ENCODE measurements around the gene C11orf52. TPM values are rescaled to one million over a fixed set of nuclear protein-coding genes. Genes with fewer than 3 reads are reported as not detected.
A peak's percentile ranks its signal among the peaks of the same experiment; 100 is the strongest.

Gene C11orf52
- total and polyA plus RNA-seq, 2 of the 13 experiments (the other 11 are each of a cell fraction or from before 2014, with no cell fraction given), result 7.4 to 11.0 TPM

DNA sequence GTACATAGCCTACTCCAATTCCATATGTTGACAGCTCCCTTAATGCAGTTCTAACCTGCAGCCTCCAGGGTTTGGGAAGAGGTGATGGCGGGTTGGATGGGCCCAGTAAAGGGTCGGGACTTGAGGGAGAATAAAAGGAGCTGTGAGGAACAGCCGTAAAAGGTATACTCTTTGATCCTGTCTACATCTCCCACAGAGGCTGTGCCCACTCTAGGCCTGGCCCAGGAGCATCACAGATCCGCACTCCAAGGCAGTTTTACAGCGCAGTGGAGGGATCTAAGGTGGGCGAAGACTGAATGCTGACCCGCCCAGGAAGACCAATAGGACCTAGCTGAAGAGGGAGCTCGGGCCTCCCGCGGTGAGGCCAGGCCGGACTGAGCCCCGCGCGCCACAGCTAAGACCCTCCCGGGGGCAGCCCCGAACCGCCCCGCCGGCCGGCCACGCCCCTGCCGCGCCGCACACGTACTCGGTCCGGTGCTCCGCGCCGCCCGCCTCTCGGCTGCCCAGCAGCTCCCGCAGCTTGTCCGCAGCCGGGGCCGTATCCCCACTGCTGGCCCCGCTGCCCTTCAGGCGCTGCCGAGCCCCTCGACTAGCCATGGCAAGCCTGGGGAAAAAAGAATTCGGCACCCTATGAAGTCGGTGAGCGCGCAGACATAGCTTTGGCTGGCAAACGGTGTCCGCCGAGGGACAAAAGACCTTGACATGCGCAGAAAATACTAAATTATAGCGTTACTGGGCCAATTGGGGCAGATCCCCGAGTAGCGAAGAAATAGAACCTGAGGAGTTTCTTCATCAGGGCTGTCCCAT, 47.6 kb upstream of the C11orf52 start, which contains the start of gene ALG9 (continued):
- TF ChIP-seq, protein P1, sequence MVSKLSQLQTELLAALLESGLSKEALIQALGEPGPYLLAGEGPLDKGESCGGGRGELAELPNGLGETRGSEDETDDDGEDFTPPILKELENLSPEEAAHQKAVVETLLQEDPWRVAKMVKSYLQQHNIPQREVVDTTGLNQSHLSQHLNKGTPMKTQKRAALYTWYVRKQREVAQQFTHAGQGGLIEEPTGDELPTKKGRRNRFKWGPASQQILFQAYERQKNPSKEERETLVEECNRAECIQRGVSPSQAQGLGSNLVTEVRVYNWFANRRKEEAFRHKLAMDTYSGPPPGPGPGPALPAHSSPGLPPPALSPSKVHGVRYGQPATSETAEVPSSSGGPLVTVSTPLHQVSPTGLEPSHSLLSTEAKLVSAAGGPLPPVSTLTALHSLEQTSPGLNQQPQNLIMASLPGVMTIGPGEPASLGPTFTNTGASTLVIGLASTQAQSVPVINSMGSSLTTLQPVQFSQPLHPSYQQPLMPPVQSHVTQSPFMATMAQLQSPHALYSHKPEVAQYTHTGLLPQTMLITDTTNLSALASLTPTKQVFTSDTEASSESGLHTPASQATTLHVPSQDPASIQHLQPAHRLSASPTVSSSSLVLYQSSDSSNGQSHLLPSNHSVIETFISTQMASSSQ (IDR thresholded peaks at IDR 0.05; ENCODE audit: low read depth), result no peak
- TF ChIP-seq, protein P1 (CRISPR knock-in tag; IDR thresholded peaks at IDR 0.05; ENCODE audit: borderline replicate concordance), result 0 out of 2 replicates have a peak, but pooled peaks have one; percentile 25
- TF ChIP-seq NFRKB (IDR thresholded peaks at IDR 0.05), result no peak
- peak; percentile 78 for TF ChIP-seq KAT8 (CRISPR knock-in tag; IDR thresholded peaks at IDR 0.05)
- TF ChIP-seq ATF7 (IDR thresholded peaks at IDR 0.05), result no peak
- TF ChIP-seq ATF7 (CRISPR knock-in tag; IDR thresholded peaks at IDR 0.05), result no peak
- TF ChIP-seq, protein P2, sequence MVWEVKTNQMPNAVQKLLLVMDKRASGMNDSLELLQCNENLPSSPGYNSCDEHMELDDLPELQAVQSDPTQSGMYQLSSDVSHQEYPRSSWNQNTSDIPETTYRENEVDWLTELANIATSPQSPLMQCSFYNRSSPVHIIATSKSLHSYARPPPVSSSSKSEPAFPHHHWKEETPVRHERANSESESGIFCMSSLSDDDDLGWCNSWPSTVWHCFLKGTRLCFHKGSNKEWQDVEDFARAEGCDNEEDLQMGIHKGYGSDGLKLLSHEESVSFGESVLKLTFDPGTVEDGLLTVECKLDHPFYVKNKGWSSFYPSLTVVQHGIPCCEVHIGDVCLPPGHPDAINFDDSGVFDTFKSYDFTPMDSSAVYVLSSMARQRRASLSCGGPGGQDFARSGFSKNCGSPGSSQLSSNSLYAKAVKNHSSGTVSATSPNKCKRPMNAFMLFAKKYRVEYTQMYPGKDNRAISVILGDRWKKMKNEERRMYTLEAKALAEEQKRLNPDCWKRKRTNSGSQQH (CRISPR knock-in tag; IDR thresholded peaks at IDR 0.05; ENCODE audit: low read depth), result no peak
- TF ChIP-seq TCF7L2 (IDR thresholded peaks at IDR 0.05; ENCODE audit: low read depth, low read length), result no peak
- TF ChIP-seq, protein P3, sequence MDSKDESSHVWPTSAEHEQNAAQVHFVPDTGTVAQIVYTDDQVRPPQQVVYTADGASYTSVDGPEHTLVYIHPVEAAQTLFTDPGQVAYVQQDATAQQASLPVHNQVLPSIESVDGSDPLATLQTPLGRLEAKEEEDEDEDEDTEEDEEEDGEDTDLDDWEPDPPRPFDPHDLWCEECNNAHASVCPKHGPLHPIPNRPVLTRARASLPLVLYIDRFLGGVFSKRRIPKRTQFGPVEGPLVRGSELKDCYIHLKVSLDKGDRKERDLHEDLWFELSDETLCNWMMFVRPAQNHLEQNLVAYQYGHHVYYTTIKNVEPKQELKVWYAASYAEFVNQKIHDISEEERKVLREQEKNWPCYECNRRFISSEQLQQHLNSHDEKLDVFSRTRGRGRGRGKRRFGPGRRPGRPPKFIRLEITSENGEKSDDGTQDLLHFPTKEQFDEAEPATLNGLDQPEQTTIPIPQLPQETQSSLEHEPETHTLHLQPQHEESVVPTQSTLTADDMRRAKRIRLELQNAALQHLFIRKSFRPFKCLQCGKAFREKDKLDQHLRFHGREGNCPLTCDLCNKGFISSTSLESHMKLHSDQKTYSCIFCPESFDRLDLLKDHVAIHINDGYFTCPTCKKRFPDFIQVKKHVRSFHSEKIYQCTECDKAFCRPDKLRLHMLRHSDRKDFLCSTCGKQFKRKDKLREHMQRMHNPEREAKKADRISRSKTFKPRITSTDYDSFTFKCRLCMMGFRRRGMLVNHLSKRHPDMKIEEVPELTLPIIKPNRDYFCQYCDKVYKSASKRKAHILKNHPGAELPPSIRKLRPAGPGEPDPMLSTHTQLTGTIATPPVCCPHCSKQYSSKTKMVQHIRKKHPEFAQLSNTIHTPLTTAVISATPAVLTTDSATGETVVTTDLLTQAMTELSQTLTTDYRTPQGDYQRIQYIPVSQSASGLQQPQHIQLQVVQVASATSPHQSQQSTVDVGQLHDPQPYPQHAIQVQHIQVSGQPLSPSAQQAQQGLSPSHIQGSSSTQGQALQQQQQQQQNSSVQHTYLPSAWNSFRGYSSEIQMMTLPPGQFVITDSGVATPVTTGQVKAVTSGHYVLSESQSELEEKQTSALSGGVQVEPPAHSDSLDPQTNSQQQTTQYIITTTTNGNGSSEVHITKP (CRISPR knock-in tag; IDR thresholded peaks at IDR 0.05; ENCODE audit: low read depth), result no peak
- TF ChIP-seq, protein P4, sequence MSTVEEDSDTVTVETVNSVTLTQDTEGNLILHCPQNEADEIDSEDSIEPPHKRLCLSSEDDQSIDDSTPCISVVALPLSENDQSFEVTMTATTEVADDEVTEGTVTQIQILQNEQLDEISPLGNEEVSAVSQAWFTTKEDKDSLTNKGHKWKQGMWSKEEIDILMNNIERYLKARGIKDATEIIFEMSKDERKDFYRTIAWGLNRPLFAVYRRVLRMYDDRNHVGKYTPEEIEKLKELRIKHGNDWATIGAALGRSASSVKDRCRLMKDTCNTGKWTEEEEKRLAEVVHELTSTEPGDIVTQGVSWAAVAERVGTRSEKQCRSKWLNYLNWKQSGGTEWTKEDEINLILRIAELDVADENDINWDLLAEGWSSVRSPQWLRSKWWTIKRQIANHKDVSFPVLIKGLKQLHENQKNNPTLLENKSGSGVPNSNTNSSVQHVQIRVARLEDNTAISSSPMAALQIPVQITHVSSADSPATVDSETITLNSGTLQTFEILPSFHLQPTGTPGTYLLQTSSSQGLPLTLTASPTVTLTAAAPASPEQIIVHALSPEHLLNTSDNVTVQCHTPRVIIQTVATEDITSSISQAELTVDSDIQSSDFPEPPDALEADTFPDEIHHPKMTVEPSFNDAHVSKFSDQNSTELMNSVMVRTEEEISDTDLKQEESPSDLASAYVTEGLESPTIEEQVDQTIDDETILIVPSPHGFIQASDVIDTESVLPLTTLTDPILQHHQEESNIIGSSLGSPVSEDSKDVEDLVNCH (CRISPR knock-in tag; IDR thresholded peaks at IDR 0.05), result no peak
- TF ChIP-seq, protein P5, sequence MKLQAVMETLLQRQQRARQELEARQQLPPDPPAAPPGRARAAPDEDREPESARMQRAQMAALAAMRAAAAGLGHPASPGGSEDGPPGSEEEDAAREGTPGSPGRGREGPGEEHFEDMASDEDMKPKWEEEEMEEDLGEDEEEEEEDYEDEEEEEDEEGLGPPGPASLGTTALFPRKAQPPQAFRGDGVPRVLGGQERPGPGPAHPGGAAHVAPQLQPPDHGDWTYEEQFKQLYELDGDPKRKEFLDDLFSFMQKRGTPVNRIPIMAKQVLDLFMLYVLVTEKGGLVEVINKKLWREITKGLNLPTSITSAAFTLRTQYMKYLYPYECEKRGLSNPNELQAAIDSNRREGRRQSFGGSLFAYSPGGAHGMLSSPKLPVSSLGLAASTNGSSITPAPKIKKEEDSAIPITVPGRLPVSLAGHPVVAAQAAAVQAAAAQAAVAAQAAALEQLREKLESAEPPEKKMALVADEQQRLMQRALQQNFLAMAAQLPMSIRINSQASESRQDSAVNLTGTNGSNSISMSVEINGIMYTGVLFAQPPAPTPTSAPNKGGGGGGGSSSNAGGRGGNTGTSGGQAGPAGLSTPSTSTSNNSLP (IDR thresholded peaks at IDR 0.05; ENCODE audit: low read depth, low read length), result 0 out of 2 replicates have a peak, but pooled peaks have one; percentile 10
- TF ChIP-seq SKI (IDR thresholded peaks at IDR 0.05; ENCODE audit: partially characterized antibody), result peak; percentile 70
- peak; percentile 78; the same call in 1 of the 2 replicates for TF ChIP-seq IRX3 (CRISPR knock-in tag; IDR thresholded peaks at IDR 0.05; ENCODE audit: borderline replicate concordance, low read depth)
